Measurements from ENCODE around the gene ELAVL1.

The ELAVL1 gene

DNA sequence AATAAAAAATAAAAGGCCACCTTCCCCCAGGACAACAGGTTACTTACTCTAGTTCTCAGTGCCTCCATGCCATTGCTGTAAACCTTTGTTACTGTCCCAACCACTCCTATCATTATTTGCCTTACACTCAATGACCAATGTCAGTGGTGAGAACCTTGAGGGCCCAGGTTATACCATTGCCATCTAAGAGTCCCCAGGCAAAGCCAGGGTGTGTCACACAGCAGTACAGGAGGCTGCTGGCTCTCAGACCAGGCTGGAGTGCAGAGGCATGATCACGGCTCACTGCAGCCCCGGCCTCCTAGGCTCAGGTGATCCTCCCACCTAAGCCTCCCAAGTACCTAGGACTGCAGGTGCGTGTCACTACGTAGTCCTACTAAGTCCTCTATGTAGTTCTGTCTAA lies 6.1 kb downstream of the ELAVL1 start:
- DNase-seq (ENCODE audit: low read depth) = no peak
- no peak overlapping the region for H3K4me3 ChIP-seq (ENCODE audit: low read length)
- TF ChIP-seq, protein P1, sequence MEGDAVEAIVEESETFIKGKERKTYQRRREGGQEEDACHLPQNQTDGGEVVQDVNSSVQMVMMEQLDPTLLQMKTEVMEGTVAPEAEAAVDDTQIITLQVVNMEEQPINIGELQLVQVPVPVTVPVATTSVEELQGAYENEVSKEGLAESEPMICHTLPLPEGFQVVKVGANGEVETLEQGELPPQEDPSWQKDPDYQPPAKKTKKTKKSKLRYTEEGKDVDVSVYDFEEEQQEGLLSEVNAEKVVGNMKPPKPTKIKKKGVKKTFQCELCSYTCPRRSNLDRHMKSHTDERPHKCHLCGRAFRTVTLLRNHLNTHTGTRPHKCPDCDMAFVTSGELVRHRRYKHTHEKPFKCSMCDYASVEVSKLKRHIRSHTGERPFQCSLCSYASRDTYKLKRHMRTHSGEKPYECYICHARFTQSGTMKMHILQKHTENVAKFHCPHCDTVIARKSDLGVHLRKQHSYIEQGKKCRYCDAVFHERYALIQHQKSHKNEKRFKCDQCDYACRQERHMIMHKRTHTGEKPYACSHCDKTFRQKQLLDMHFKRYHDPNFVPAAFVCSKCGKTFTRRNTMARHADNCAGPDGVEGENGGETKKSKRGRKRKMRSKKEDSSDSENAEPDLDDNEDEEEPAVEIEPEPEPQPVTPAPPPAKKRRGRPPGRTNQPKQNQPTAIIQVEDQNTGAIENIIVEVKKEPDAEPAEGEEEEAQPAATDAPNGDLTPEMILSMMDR (conservative IDR thresholded peaks at IDR 0.05; ENCODE audit: low read length) = no peak

DNA sequence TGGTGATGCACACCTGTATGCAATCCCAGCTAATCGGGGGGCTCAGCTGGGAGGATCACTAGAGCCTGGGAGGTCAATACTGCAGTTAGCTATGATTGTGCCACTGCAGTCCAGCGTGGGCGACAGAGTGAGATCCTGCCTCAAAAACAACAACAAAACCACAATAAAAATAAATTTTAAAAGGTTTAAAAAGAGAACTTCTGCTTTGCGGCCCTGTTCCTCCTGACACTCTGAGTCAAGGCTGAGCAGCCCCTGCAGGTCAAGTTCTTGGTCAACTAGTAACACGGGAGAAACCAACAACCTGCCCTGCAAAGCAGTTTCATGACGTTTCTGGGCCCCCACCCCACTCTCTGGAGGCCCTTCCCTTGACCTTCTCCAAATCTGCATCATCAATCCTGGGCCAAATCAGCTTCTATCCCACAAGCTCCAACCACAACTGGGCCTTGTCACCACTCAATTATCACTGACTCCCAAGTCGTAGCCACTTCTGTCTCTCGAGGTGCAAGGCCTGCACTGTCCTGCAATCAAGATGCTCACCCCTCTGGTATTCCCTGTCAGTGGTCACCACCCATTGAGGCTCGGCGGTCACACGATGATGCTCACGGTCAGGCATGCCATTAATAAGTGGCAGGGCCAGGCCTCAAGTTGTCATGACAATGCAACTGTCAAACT lies 7.5 kb downstream of the ELAVL1 start:
- no peak for DNase-seq (ENCODE audit: low read depth)
- H3K4me3 ChIP-seq (ENCODE audit: low read length) = no peak overlapping the region
- TF ChIP-seq, protein P1 (conservative IDR thresholded peaks at IDR 0.05; ENCODE audit: low read length) = no peak

DNA sequence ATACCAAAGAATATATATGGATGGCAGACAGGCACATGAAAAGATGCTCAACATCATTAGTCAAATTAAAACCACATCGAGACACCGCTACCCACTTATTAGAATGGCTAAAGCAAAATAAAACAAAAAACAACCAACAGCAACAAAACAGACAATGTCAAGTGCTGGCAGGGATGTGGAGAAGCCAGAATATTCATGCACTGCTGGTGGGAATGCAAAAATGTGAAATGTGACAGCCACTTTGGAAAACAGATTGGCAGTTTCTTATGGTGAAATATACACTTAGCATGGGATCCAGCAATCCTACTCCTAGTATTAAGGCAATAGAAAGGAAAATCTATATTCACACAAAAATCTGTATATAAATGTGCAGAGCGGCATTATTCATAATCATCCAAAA lies 8.6 kb downstream of the ELAVL1 start:
- TF ChIP-seq, protein P1 (conservative IDR thresholded peaks at IDR 0.05; ENCODE audit: low read length) = no peak
- no peak for DNase-seq (ENCODE audit: low read depth)
- H3K4me3 ChIP-seq (ENCODE audit: low read length) = no peak overlapping the region

DNA sequence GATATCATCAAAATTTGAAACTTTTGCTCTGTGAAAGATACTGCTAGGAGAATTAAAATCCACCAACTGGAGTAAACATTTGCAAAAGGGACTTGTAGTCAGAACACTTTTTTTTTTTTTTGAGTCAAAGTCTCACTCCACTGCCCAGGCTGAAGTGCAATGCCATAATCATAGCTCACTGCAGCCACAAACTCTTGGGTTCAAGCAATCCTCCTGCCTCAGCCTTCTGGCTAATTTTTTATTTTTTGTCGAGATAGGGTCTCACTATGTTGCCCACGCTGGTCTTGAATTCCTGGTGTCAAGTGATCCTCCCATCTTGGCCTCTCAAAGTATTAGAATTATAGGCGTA lies 9.7 kb downstream of the ELAVL1 start:
- TF ChIP-seq, protein P1 (conservative IDR thresholded peaks at IDR 0.05; ENCODE audit: low read length) = no peak
- no peak overlapping the region for H3K4me3 ChIP-seq (ENCODE audit: low read length)
- no peak for DNase-seq (ENCODE audit: low read depth)

DNA sequence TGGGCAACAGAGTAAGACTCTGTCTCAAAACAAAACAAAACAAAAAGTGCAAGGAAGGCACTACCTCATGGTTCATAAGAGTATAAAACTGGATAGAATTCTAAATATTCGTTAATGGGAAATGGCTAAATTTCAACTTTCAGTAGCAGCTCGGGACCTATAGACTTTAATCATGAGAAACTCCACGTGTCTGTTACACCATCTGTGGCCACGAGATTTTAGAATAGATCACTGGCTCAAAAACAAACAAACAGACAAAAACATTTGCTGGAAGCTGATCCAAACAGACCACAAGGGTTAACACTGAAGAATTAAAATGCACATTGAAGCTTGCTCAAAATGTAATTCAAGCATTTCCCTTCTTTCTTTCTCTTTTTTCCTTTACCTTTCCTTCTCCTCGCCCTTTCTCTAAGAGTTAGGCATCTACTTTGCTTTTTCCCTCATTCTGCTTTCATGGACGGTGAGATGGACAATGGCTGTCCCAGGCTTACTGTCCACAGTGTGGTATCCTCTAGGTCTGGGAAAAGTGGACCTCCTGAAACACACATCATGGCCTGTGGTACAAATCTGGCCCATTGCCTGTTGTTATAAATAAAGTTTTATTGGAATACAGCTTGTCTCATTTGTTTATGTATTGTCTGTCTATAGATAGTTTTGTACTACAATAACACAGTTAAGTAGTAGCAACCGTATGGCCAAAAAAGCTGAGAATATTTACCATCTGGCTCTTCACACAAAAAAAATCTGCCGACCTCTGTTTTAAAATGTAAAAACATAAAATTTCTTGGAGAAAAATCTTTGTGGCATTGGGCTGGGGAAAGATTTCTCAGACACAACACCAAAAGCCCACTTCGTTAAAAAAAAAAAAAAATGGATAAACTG lies 10.3 kb downstream of the ELAVL1 start:
- no peak for DNase-seq (ENCODE audit: low read depth)
- no peak overlapping the region for H3K4me3 ChIP-seq (ENCODE audit: low read length)
- TF ChIP-seq, protein P1 (conservative IDR thresholded peaks at IDR 0.05; ENCODE audit: low read length) = no peak

DNA sequence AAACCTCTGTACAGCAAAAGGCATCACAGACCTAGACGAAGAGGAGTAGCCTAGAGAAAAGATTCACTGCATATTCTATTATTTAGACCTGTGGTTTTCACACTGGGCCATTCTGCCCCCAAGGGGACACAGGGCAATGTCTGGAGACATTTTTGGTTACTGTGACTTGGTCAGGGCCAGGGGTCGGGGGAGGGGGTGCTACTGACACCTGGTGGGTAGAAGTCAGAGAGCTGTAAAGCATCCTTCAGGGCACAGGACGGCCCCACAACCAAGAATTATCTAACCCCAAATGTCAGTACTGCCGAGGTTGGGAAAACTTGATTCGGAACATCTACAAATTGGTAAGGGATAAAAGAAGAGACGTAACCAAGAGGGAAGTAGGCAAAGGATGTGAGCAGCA lies 11.3 kb downstream of the ELAVL1 start:
- DNase-seq (ENCODE audit: low read depth) = no peak
- no peak overlapping the region for H3K4me3 ChIP-seq (ENCODE audit: low read length)
- TF ChIP-seq, protein P1 (conservative IDR thresholded peaks at IDR 0.05; ENCODE audit: low read length) = no peak

DNA sequence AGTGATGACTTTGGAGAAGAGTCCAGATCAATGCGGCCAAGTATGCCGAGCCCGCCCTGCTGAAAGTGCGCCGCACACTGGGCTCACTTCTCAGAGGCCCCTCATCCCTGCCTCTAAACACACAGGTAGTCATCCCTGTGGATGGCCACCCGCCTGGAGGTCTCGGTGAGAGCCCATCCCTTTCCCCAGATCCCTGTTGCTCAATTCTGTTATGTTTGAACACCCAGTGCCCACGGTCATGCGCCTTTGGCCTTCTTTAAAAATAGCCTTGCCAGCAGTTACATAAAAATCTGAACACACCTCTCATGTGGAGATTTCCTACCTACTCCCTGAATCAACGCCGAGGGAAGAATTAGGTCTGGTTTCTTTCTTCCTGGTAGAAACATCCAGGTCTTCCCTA lies 11.9 kb downstream of the ELAVL1 start:
- TF ChIP-seq, protein P1 (conservative IDR thresholded peaks at IDR 0.05; ENCODE audit: low read length) = no peak
- no peak overlapping the region for H3K4me3 ChIP-seq (ENCODE audit: low read length)
- DNase-seq (ENCODE audit: low read depth) = no peak

Measured in AG10803 (cell line).